ENCODE measurements around the gene LDLRAD4.

LDLRAD4 gene

GRCh38 chr18:13625843-13626543 is 407.4 kb downstream of the LDLRAD4 start:
- no peak for DNase-seq

DNA sequence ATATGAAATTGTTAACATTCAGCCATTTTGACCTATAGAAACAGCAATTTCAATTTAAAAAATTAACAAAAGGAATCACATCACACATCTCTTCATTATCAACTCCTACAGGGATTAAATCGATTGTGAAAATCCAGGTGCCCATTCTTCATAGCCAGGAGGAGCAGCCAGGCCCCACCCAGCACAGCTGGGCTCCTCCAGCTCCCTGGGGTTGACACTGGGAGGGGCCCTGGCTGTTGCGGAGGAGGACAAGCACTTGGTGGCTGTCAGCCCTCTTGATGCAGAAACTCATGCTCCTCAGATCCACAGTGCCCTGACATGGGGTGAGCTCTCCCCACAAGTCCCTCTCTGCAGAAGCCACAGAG is 408.0 kb downstream of the LDLRAD4 start:
- DNase-seq = no peak

DNA sequence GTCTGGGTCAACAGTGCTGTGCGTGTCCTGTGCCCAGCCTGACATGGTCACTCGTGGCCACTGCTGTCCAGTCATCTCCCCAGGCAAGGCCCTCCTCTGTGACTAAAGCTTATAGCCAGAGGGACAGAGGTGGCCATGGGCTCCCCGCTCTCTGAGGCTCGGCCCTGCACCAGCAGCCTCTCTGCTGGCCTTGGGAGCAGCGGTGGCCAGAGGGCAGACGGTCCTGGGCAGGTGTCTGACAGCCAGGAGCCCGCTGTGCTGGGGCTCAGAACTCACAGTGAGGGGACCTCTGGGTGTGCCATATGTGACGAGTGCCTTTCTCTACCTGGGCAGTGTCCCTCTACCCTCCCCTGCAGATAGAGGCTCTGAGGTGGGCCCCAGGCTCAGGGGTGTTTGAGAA is 409.1 kb downstream of the LDLRAD4 start:
- DNase-seq = peak; percentile 6

GRCh38 chr18:13628211-13628610 is 409.7 kb downstream of the LDLRAD4 start:
- DNase-seq = peak; percentile 50

- peak; percentile 94 for DNase-seq
Measured at GRCh38 chr18:13629841-13630715, 411.5 kb downstream of the LDLRAD4 start.

- DNase-seq = no peak
Measured at GRCh38 chr18:13630716-13631268, 412.2 kb downstream of the LDLRAD4 start.

DNA sequence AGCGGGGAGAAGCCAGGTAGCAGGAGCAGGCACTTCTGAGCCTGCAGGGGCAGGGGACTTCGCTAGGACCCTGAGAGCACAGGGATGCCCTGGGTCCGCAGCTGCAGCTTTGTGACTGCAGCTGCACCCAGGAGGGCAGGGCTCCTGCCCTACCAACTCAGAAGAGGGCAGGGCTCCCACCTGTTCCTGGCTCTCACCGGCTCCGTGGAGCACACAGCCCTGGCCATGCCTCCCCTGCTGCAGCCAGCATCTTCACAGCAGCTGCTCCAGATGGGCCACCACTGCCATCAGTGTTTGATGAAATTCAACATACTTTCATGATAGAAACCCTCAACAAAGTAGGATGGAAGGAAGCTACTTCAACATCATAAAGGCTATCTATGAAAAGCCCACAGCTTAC is 415.1 kb downstream of the LDLRAD4 start:
- DNase-seq = no peak

DNA sequence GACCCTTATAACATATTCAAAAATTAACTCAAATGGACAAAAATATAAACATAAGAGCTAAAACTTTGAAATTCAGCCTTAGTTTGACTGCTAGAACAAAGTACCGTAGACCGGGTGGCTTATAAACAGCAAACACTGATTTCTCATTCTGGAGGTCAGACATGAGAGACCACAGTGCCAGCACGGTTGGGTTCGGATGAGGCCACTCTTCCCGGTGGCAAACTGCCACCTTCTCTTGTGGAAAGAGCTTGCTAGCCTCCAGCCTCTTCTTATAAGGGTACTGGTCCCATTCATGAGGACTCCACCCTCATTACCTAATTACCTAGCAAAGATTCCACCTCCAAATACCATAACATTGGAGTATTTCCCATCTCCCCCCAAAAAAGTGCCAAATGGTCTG is 416.5 kb downstream of the LDLRAD4 start:
- no peak for DNase-seq

GRCh38 chr18:13638719-13639595 is 420.4 kb downstream of the LDLRAD4 start:
- no peak for DNase-seq

DNA sequence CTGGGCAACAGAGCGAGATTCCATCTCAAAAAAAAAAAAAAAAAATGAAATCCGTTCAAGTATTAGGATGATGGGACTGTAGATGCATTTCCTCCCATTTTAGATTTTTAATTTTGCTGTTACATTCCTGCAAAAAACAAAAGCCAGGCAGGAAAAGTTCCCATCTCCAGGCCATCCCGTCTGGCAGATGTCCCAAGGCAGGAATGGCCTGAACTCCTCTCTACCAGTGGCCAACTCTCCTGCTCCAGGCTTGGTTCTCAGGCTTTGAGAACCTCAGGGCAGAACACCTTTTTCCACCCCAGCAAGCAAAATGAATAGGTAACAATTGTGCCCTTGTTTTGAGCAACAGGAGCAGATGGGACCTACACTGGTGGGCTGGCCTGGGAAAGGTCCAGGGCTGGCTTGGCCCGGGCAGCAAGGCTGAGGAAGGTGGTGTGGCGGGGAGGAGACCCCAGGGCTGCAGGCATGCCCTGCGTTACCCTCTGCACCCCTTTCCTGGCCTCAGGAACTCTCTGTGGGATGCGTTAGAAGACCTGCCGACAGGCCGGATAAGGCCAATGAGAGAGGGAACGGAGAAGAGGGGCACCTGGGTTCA is 421.8 kb downstream of the LDLRAD4 start:
- DNase-seq = no peak

- peak; percentile 76 for DNase-seq
Measured at GRCh38 chr18:13641551-13642439, 423.2 kb downstream of the LDLRAD4 start.

DNA sequence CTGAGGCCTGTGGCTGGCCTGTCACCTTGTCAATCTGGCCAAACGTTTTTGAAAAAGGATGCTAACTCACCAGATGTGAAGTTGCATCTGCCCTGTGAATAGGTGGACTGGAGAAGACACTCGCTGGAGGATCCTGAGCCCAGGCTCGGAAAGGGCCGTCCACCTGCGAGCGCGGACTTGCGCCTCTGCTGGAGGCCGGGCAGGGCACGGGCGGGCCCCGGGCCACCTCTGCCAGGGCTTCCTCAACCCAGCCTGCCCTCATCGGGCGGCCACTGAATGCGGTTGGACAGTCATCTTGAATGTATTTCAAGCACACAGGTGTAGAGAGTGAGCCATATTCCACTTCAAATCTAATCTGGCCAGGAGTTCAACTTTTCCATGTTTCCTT is 423.9 kb downstream of the LDLRAD4 start:
- DNase-seq = no peak

GRCh38 chr18:13643261-13643751 is 424.7 kb downstream of the LDLRAD4 start:
- no peak for DNase-seq

DNA sequence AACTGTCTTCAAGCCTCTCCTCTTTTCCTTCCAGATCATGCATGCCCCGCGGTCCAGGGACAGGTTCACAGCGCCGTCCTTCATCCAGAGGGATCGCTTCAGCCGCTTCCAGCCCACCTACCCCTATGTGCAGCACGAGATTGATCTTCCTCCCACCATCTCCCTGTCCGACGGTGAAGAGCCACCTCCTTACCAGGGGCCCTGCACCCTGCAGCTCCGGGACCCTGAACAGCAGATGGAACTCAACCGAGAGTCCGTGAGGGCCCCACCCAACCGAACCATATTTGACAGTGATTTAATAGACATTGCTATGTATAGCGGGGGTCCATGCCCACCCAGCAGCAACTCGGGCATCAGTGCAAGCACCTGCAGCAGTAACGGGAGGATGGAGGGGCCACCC is 426.5 kb downstream of the LDLRAD4 start:
- no peak for DNase-seq

GRCh38 chr18:13646633-13647032 is 428.1 kb downstream of the LDLRAD4 start:
- no peak for DNase-seq

DNA sequence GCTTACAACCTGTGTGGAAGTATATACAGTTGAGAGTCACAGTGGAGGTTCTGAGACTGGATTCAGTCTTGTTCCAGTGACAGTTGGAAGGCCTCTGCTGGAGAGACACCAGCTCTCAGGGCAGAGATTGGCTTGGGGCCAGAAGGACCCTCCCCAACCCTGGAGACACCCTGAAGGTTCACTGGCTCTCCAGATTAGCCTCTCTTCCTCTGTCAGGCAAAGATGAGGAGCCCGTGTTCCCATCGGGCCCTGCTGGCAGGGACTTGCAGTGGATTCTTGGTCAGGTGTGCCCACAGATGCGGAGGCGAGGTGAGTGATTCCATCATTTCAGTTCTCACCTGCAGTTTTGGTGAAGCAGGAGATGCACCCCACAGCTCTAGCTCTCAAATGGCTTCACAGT is 429.2 kb downstream of the LDLRAD4 start:
- no peak for DNase-seq

DNA sequence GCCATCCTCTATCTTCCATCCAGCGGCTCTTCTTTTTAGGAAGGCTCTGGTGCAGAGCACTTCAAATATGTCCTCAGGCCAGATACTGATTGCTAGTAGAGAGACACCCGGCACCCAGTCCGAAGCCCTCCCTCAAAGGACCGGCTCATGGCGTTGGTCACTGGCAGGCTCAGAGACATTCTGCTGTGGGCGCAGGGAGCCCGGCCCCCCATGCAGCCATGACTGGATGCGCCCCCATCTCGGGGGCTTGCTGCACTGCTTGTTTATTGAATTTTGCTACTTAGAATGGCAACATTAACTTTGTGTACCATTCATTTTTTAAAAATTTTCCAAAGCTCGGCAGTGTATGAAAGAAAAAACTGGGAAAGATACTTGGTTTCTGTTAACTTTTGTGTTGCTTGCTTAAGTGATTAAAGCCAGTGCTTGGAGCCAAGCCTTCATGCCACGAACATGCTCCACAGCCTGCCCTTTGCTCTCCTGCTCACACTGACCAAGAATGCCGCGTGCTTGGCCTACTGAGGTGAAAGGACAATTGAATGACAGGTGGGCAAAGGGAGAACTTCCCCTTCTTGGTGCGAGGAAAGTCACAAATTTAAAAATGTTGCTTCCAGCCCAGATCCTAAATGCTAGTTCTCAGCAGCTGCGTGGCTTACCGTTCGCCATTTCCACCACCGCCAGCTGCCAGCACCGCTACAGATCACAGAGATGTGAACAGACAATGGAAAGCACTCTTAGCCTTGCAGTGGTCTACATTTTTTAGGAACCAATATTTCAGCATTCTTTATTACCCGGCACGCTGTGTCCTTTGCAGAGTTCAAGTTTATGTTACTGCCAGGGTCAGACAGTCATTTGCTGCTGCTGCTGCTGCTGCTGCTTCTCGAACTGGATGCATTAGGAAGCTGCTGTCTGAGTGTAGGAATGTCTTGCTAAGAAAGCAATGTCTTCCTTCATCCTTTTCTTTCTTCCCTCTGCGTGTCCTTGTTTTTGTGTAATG is 431.1 kb downstream of the LDLRAD4 start:
- peak; percentile 31 for DNase-seq

DNA sequence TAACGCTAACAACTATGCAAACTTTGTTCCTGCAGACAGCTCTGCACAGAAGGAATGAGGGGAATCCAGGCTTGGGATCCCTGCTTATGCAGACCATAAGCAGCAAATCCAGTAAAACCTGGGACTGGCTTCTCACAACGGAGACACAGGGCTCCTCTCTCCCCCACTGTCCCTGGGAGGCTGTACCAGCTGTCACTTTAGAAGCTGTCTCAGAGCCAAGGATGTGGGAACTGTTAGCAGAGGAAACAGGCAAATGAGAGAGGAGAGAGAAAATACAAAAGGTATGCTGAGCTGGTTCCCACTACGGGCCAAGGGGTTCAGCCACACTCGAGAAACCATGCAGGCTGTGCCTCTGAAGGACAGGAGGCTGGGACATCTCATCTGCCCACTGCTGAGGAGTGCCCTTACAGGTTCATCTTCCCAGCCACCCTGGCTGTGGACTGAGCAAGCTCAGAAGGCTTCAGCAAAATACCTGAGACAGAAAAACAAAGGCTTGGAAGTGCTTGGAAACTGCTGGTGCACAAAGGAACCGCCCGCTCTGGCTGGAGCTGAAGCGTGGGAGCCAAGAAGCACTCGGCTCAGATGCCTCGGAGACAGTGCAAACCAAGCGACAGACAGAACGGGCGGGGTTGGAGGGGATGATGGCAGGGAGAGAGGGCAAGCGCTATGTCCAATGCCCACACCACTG is 435.3 kb downstream of the LDLRAD4 start:
- DNase-seq = peak; percentile 45

GRCh38 chr18:13657974-13658373 is 439.4 kb downstream of the LDLRAD4 start:
- DNase-seq = no peak
